ENCODE measurements around the gene LILRB2.
"Not testable (repeated sequence)": the region's sequence is repeated elsewhere in the genome, so short reads cannot be mapped to it uniquely, and the experiment has no call there.

Gene LILRB2

DNA sequence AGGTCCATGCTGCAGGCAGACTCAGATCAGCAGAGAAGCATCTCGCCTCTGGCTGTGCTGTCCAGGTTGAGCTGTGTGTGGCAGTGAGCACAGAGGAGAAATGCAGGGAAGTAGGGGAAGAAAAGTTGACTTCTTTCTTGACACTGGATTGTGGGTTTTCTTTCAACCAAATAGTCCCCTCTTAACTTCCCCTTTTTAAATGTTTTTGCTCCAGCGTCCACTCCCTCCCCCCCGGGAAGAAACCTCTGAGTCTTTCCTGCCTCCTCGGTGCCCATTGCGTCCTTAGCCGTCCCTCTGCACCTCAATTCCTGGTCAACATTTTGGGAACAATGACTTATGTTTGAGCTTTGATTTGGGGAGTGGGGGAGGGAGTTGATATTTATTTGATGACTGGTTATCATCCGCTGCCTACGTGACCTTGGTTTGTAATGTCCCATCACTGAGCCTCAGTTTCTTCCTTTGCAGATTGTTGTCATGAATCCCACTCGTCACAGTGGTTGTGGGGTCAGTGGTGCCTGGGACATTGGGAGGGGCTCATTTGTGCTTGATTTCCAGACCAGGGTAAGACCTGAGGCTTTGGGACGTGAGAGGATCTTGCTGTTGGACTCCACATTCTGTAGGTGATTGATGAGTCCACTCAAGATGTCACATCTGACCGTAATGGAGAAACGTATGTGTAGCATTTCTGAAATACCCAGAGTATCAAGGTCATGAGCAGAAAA is at the start of gene LILRB2:
Gene LILRB2 (minus strand): TSS at position 104 of the 722 bp plus-strand sequence. CDS start 614 bp downstream, outside the sequence.
- no peaks in the 10 kb centered on the region for H3K9me3 ChIP-seq (ENCODE audit: low read length)
- H3K36me3 ChIP-seq (ENCODE audit: insufficient read depth, low read length), result no peaks in the 10 kb centered on the region
- no peak within 1 kb of the TSS for H2AFZ ChIP-seq (ENCODE audit: low read length)
- H3K27me3 ChIP-seq (ENCODE audit: insufficient read depth, low read length), result no peaks in the 10 kb centered on the region; the same call in 1 of the 2 replicates
- no peak within 1 kb of the TSS for H3K4me3 ChIP-seq (ENCODE audit: low read depth, low read length, poor library complexity, severe bottlenecking)
- no peaks in the 10 kb centered on the region for H4K20me1 ChIP-seq (ENCODE audit: insufficient read depth, low read length)
- H3K4me2 ChIP-seq (ENCODE audit: low read length), result no peak within 1 kb of the TSS
- no peak within 1 kb of the TSS for H3K9ac ChIP-seq (ENCODE audit: low read length)
- H3F3A ChIP-seq (ENCODE audit: insufficient read depth, low read length), result no peaks in the 10 kb centered on the region
- no peaks in the 10 kb centered on the region for H3K79me2 ChIP-seq (ENCODE audit: insufficient read depth, low read length)
- no peak within 1 kb of the TSS for H3K27ac ChIP-seq (ENCODE audit: low read depth, low read length, poor library complexity, severe bottlenecking)
- no peaks in the 10 kb centered on the region for H3K9me2 ChIP-seq (ENCODE audit: low read depth, low read length)
- TF ChIP-seq, protein P1, sequence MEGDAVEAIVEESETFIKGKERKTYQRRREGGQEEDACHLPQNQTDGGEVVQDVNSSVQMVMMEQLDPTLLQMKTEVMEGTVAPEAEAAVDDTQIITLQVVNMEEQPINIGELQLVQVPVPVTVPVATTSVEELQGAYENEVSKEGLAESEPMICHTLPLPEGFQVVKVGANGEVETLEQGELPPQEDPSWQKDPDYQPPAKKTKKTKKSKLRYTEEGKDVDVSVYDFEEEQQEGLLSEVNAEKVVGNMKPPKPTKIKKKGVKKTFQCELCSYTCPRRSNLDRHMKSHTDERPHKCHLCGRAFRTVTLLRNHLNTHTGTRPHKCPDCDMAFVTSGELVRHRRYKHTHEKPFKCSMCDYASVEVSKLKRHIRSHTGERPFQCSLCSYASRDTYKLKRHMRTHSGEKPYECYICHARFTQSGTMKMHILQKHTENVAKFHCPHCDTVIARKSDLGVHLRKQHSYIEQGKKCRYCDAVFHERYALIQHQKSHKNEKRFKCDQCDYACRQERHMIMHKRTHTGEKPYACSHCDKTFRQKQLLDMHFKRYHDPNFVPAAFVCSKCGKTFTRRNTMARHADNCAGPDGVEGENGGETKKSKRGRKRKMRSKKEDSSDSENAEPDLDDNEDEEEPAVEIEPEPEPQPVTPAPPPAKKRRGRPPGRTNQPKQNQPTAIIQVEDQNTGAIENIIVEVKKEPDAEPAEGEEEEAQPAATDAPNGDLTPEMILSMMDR (IDR thresholded peaks at IDR 0.05; ENCODE audit: low read length), result no peak
- H3K4me1 ChIP-seq (ENCODE audit: insufficient read depth, low read length, severe bottlenecking), result no peaks in the 10 kb centered on the region

DNA sequence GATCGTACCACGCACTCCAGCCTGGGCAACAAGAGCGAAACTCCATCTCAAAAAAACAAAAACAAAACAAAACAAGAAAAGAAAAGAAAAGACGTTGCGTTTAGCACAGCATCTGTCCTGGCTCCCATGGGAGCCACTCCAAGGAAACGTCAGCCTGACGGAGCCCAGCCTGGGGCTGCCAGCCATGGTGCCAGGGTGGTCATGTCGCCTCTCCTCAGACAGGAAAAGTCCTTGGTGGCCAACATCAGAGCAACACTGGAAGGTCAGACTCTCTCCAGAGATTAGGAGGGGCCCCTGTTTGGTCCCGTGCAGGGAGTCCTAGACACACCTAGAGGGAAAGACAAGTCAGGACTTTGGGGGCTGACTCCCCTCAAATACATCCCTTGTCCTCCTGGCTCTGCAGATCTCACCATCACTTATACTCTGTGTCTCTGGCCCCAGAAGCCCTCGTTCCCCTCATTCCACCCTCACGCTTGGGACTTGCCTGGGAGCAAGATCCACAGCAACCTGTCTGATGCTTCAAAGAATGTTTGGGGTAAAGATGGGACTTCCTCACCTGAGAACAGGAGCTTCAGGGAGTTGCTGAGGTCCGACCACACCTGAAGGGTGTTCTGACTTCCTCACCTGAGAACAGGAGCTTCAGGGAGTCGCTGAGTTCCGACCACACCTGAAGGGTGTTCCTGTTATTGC is 48.7 kb upstream of the LILRB2 start:
- H3K4me1 ChIP-seq (ENCODE audit: insufficient read depth, low read length, severe bottlenecking), result no peaks in the 10 kb centered on the region
- no peak overlapping the region for H3K27ac ChIP-seq (ENCODE audit: low read depth, low read length, poor library complexity, severe bottlenecking)
- no peaks in the 10 kb centered on the region for H4K20me1 ChIP-seq (ENCODE audit: insufficient read depth, low read length)
- H3K4me3 ChIP-seq (ENCODE audit: low read depth, low read length, poor library complexity, severe bottlenecking), result no peak overlapping the region
- no peaks in the 10 kb centered on the region for H3K9me2 ChIP-seq (ENCODE audit: low read depth, low read length)
- H3K79me2 ChIP-seq (ENCODE audit: insufficient read depth, low read length), result no peaks in the 10 kb centered on the region
- H3K27me3 ChIP-seq (ENCODE audit: insufficient read depth, low read length), result no peaks in the 10 kb centered on the region
- no peak overlapping the region for H3K9ac ChIP-seq (ENCODE audit: low read length)
- H3K36me3 ChIP-seq (ENCODE audit: insufficient read depth, low read length), result no peaks in the 10 kb centered on the region
- H3K9me3 ChIP-seq (ENCODE audit: low read length), result no peaks in the 10 kb centered on the region
- no peaks in the 10 kb centered on the region for H3F3A ChIP-seq (ENCODE audit: insufficient read depth, low read length)
- H2AFZ ChIP-seq (ENCODE audit: low read length), result no peak overlapping the region
- TF ChIP-seq, protein P1 (IDR thresholded peaks at IDR 0.05; ENCODE audit: low read length), result no peak
- no peak for TF ChIP-seq EZH2 (IDR thresholded peaks at IDR 0.05; ENCODE audit: borderline replicate concordance, low read length)
- no peak overlapping the region for H3K4me2 ChIP-seq (ENCODE audit: low read length)

DNA sequence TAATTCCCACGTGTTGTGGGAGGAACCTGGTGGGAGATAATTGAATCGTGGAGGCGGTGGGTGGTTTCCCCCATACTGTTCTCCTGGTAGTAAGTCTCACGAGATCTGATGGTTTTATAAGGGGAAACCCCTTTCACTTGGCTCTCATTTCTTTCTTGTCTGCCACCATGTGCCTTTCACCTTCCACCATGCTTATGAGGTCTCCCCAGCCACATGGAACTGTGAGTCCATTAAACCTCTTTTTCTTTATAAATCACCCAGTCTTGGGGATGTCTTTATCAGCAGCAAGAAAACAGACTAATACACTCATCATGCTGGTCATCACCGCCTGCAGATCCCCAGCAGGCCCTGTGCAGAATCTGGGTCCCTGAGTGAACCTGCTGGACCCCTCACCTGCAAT is 47.9 kb upstream of the LILRB2 start:
- not testable (repeated sequence) for H3K9me2 ChIP-seq (ENCODE audit: low read depth, low read length); H3K4me1 ChIP-seq (ENCODE audit: insufficient read depth, low read length, severe bottlenecking); H3K27me3 ChIP-seq (ENCODE audit: insufficient read depth, low read length); H3K4me2 ChIP-seq (ENCODE audit: low read length); H3K79me2 ChIP-seq (ENCODE audit: insufficient read depth, low read length); H4K20me1 ChIP-seq (ENCODE audit: insufficient read depth, low read length); H2AFZ ChIP-seq (ENCODE audit: low read length); H3K36me3 ChIP-seq (ENCODE audit: insufficient read depth, low read length); H3F3A ChIP-seq (ENCODE audit: insufficient read depth, low read length); H3K4me3 ChIP-seq (ENCODE audit: low read depth, low read length, poor library complexity, severe bottlenecking); H3K9me3 ChIP-seq (ENCODE audit: low read length); H3K9ac ChIP-seq (ENCODE audit: low read length); H3K27ac ChIP-seq (ENCODE audit: low read depth, low read length, poor library complexity, severe bottlenecking)

Data from OCI-LY1 (cell line).